HG03575 (cell line): ENCODE measurements around the gene OTOA.
A peak's percentile ranks its signal among the peaks of the same experiment; 100 is the strongest.
"Not testable (repeated sequence)": the region's sequence is repeated elsewhere in the genome, so short reads cannot be mapped to it uniquely, and the experiment has no call there.

Experiments
- ATAC-seq: cut with Tn5 transposase; IDR thresholded peaks from one replicate; pipeline ENCODE4 v1.9.1; 2021; ENCODE audit not compliant: unreplicated experiment, insufficient number of reproducible peaks, low FRiP score; ENCODE audit errors: extremely low read depth

The OTOA gene

GRCh38 chr16:21637032-21637968 is 26.5 kb upstream of the OTOA start:
- ATAC-seq: no peak

- no peak for ATAC-seq
Observed at GRCh38 chr16:21638573-21638975, 25.2 kb upstream of the OTOA start.

- no peak for ATAC-seq
Observed at GRCh38 chr16:21639493-21639892, 24.3 kb upstream of the OTOA start.

GRCh38 chr16:21641916-21642315 is 21.9 kb upstream of the OTOA start:
- no peak for ATAC-seq

GRCh38 chr16:21642861-21643260 is 20.9 kb upstream of the OTOA start:
- no peak for ATAC-seq

GRCh38 chr16:21643785-21644184 is 20.0 kb upstream of the OTOA start:
- ATAC-seq: no peak

GRCh38 chr16:21644674-21645073 is 19.1 kb upstream of the OTOA start:
- ATAC-seq: no peak

GRCh38 chr16:21645261-21645721 is 18.5 kb upstream of the OTOA start:
- ATAC-seq: no peak

GRCh38 chr16:21646091-21646490 is 17.7 kb upstream of the OTOA start:
- no peak for ATAC-seq

- ATAC-seq: peak; percentile 56
Observed at GRCh38 chr16:21646721-21647561, 16.8 kb upstream of the OTOA start.

- no peak for ATAC-seq
Observed at GRCh38 chr16:21647562-21648164, 16.1 kb upstream of the OTOA start.

- not testable (repeated sequence) for ATAC-seq
Observed at GRCh38 chr16:21649826-21650406, 13.9 kb upstream of the OTOA start.

- no peak for ATAC-seq
Observed at GRCh38 chr16:21650521-21650920, 13.2 kb upstream of the OTOA start.

GRCh38 chr16:21651515-21651914 is 12.3 kb upstream of the OTOA start:
- ATAC-seq: no peak

- ATAC-seq: no peak
Observed at GRCh38 chr16:21652453-21652852, 11.3 kb upstream of the OTOA start, which contains the start of gene IGSF6. Gene IGSF6 (minus strand): TSS chr16:21652608. CDS start chr16:21652598, 10 bp downstream.

- no peak for ATAC-seq
Observed at GRCh38 chr16:21653571-21653970, 10.2 kb upstream of the OTOA start.

- ATAC-seq: no peak
Observed at GRCh38 chr16:21654466-21654865, 9.3 kb upstream of the OTOA start.

GRCh38 chr16:21654881-21655280 is 8.9 kb upstream of the OTOA start:
- ATAC-seq: no peak
